Islet precursor cell (in vitro differentiated cells): ENCODE measurements around the gene UMAD1.

Experiments
- DNase-seq: peaks from one replicate; pipeline ENCODE4 v3.0.0-alpha.2; 2018

The UMAD1 gene

DNA sequence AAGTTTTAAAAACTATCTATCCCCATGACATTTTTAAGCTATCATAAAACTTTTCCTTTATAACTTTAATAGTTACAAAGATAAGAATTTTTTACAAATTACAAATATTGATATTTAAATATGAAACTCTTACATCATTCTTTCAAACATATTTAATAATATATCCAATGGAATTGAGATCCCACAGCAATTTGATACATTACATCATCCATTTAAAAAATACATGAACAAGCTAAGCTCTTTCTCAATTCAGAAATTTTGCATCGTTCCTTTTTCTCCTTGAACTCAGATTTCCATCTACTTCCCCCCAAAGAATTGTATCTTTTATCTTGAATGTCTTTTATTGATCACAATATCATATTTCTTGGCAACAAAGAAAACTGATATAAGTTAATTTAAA is 209.6 kb downstream of the UMAD1 start:
- no peak for DNase-seq

DNA sequence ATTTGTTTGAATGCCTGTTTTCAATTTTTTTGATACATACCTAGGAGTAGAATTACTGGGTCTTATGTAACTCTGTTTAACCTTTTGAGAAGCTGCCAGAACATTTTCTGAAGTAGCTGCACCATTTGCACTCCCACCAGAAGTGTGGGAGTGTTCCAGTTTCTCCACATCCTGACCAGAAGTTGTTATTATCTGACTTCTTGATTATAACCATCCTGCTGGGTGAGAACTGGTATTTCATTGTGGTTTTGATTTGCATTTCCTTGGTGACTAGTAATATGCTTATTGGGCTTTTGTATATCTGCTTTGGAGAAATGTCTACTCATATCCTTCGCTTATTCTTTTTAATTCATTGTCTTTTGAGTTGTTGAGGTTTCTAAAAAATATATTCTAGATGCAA is 210.8 kb downstream of the UMAD1 start:
- no peak for DNase-seq

DNA sequence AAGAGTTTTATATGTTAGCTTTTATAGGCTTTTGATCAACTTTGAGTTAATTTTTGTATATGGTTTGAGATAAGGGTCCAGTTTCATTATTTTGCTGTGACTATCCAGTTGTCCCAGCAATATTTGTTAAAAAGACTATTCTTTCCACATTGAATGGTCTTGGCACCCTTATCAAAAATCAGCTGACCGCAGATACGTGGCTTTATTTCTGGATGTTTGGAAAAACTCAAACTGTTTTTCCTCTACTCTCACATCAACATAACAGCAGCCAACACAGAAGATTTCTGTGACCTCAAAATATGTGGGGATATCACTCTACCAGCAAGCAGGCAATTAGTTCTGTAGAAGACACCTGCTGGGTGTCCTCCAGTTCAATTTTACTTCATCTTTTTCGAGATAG is 211.4 kb downstream of the UMAD1 start:
- no peak for DNase-seq

DNA sequence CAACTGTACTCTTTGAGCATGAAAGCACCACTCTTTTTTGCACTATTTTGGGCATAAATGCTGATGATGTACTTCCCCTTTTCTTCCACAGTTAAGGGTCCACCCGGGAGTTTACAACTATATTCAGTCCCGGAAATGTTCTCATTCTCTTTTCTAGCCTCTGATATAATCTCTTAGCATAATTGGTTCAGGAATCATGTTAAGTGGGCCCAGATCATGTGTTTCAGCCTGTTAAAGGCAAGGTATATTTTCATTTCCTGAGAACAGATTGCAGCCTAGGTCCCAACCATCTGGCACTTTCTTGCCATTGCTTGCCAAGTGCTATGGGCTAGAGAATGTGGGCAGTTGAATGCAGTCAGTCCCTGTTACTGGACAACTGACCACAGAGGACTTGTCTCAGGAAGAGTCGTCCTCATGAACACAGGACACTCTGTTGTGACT is 216.6 kb downstream of the UMAD1 start:
- DNase-seq, result no peak

- no peak for DNase-seq
Observed at GRCh38 chr7:7858559-7858958, 218.0 kb downstream of the UMAD1 start.

GRCh38 chr7:7859411-7859810 is 218.9 kb downstream of the UMAD1 start:
- DNase-seq, result no peak

DNA sequence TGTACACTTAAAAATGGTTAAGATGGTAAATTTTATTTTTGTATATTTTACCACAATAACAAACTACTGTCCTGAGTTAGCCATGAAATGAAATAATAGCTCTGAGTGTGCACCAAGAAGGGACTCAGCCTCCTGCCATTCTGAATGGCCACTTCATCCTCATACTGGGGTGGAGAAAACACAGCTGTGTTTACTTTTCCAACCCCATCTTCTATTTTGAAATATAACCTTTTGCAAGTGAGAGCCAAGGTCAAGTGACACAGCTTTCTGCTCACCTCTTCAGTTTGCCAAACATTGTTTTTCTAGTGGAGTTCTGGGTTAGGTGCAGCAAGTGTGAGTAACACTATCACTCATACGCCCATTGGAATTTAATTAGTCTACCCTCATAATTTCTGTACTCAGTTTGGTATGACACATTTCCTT is 220.7 kb downstream of the UMAD1 start:
- no peak for DNase-seq

- DNase-seq, result no peak
Observed at GRCh38 chr7:7862393-7862792, 221.8 kb downstream of the UMAD1 start.

DNA sequence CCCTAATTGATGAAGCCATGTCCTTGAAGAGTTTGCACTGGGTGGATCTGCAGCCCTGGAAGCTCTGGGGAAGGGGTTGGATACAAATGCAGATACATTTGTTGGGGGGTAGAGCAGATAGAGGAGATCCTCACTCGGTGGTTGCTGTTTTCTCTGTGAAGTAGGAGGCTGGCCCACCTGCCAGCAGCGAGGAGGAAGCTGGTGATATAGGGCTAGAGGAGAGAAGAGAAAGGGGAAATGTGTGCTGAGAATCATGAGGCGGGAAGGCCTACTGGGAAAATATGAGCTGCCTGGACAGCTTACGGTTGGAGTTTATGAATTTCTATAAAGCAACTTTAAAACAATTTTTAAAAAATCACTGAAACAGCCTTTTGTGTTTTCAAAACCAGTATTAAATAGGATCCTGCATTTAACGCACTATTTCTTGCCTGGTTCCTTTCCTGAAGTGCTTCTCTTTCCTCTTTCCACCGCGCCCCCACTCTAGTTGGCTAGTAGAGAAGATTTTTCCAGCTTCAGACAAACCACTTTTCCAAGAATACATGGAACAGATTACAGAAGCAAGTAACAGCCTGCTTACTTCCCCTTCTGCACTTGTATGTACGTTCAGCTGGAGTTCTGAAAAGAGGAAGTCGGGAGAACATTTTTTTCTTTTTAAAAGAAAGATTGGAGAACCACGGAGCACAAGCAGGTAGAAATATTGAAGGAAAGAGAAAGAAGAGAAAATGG is 227.5 kb downstream of the UMAD1 start:
- DNase-seq, result no peak

- no peak for DNase-seq
Observed at GRCh38 chr7:7868572-7868899, 228.0 kb downstream of the UMAD1 start.

DNA sequence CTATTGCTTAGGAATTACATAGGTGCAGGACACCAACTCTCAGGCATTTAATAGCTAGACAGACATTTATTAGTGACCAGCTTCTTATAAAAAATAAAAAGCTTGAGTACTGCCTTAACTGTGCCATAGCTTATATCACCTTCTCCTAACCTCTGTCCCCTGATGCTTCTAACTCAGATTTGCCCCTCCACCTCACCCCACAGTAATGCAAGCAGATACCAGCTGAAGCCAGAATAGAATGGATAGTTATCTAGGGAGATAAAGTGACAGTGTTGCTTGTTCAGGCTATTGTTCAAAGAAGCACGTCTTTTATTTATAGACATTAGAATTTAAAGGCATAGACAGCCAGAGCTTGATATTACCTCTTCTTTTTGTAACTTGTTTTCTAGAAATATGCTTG is 228.5 kb downstream of the UMAD1 start:
- DNase-seq, result no peak

DNA sequence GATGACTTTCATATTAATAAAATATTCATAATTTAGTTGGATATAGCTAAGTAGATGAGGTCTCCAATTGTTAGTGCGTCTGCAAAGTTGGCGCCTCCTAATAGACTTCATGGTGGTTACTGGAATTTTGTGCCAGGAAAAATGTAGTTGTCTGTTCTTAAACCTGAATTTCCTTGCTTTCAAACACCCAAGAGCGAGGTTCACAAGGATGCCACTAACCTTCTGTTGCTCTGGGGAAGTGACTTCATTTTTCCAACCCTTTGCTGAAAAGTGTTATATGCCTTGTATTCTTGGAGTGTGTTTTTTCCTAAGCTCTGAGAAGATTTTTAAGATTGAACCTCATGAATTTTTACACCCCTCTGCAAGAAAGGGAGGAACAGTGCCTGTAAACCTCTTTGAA is 229.1 kb downstream of the UMAD1 start:
- no peak for DNase-seq

GRCh38 chr7:7870555-7870954 is 230.0 kb downstream of the UMAD1 start:
- no peak for DNase-seq

DNA sequence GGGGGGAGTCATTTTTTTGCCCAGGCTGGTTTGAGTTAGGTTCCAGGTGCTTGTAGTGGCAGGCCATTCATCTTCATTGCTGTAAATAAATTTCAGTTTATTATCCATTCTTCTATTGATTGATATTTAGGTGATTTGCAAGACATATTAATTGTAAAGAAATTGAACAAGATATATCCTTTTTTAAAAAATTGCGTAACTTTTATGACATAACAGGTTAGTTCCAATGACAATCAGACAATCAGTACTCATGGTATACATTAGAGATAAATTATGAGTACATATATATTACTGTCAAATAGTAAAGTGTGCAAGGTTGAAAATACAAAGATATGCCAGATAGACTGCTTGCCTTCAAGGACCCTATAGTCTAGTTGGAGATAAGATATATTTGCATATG is 235.9 kb downstream of the UMAD1 start:
- DNase-seq, result no peak

DNA sequence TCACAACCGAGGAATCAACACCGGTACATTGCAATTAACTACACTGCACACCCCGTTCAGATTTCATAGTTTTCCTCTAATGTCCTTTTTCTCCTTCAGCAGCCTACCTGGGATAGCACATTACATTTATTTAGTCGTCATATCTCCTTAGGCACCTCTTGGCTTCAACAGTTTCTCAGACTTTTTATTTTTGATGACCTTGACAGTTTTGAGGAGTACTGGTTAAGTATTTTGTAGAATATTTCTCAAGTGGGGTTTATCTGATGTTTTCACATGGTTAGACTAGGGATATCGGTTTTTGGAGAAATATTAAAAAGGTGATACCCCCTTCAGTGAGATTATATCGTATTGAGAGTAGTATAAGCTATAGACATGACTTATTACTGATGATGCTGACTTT is 241.0 kb downstream of the UMAD1 start:
- DNase-seq, result no peak

GRCh38 chr7:7882888-7883287 is 242.3 kb downstream of the UMAD1 start:
- DNase-seq, result no peak

GRCh38 chr7:7883394-7883793 is 242.8 kb downstream of the UMAD1 start:
- DNase-seq, result no peak

DNA sequence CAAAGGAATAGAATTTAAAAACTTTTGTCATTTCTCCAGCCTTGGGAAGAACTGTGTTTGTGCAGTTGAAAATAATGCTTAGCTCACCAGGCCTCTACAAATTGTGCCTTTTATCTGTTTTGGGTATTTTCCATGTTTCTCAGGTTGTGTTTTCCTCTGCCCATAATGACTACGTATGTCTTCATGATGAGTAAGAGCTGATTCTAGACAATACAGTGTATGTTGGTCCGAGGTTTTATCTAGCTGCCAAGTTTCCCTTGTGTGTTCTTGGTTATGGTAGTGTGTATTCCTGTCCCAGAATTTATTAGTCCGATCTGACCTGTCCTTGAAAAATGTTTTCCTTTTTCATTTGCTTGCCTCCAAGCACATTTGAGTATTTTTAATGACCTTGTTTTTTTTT is 244.3 kb downstream of the UMAD1 start:
- no peak for DNase-seq

- no peak for DNase-seq
Observed at GRCh38 chr7:7889791-7890568, 249.4 kb downstream of the UMAD1 start.

DNA sequence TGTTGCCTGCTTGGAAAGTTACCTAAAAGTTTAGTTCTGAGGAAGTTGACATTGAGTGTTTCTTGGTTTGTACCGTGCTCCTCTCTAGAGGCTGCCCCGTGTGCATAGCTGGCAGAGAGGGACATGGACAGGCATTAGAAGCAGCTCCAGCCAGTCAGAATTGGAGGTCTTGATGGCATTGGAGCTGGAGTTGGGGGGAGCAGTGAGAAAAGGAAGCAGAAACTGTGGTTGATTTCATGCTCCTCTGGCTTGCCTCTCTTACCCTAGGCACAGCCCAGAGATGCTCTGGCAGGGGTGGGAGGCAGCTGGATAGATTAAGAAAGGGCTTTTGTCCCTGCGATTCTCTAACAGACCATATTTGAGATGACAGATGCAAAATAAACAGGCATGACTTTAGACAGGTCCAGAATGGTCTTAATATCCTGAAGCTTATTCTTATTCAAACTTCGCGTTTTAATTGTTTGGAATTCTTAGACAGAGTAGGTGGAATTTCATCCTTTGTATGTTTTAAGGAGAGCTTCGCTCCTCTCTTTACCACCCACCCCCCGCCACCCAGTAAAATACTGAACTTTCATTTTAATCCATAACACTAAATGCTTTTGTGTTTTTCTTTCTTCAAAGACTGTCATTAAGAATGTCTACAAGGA is 254.6 kb downstream of the UMAD1 start:
- DNase-seq, result no peak

GRCh38 chr7:7895754-7896153 is 255.2 kb downstream of the UMAD1 start:
- no peak for DNase-seq

GRCh38 chr7:7897509-7897908 is 257.0 kb downstream of the UMAD1 start:
- DNase-seq, result no peak

GRCh38 chr7:7897949-7898515 is 257.5 kb downstream of the UMAD1 start:
- no peak for DNase-seq

DNA sequence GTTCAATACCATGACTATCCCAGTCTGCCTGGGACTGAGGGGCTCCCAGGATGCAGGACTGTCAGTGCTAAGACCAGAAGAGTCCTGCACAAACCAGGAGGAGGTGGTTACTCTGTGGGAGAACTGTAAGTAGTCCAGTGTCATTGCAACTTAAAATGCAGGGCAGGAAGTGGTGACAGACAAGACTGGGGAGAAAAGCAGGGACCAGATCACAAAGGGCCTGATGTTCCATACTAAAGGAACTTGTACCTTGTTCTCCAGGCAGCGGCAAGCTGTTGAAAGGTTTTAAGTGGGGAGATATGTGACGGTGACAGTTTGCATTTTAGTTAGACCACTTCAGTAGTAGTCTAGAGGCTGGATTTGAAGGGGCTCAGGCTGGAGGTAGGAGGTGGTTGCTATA is 262.3 kb downstream of the UMAD1 start:
- peak; percentile 56 for DNase-seq
